H7 (cell line): Measurements from ENCODE around the gene NRROS. TPM values are rescaled to one million over a fixed set of nuclear protein-coding genes. Genes with fewer than 3 reads are reported as not detected.

Experiments
- DNase-seq: peaks from one replicate; pipeline ENCODE4 v3.0.0; 2012
- H3K27me3 ChIP-seq: 2 replicates; pipeline ENCODE4 v1.6.0; 2011; ENCODE audit warnings: mild to moderate bottlenecking, low read length; ENCODE audit not compliant: control insufficient read depth, insufficient read depth
- H3K36me3 ChIP-seq: replicated peaks from 2 replicates; pipeline ENCODE4 v1.5.1; 2011; ENCODE audit warnings: low read length; ENCODE audit not compliant: control insufficient read depth, insufficient read depth
- H3K4me3 ChIP-seq: 2 replicates; pipeline ENCODE4 v1.5.1; 2011; ENCODE audit warnings: low read depth, mild to moderate bottlenecking, control low read depth, low read length, moderate library complexity; ENCODE audit not compliant: insufficient read depth
- total RNA-seq: library from RNA; depleted of rRNA; stranded (reverse); fragments of >200 nt; shearing (Covaris generic); gene quantifications from 2 replicates; pipeline ENCODE4 v1.2.3, GENCODE V29; 2014; rRNA removed

Gene NRROS
- total RNA-seq, 1 experiment from 2014 or later: 5.3 TPM

GRCh38 chr3:196699749-196700148 lies 60.3 kb downstream of the NRROS start:
- H3K36me3 ChIP-seq: no peaks in the 10 kb centered on the region
- no peak overlapping the region for H3K4me3 ChIP-seq
- no peak for DNase-seq
- H3K27me3 ChIP-seq: no peaks in the 10 kb centered on the region

- Histone ChIP-seq H3K4me3 (no peak overlapping the region), H3K36me3 (no peaks in the 10 kb centered on the region), H3K27me3 (no peaks in the 10 kb centered on the region)
- no peak for DNase-seq
Measured at GRCh38 chr3:196700801-196701200, 61.3 kb downstream of the NRROS start.

GRCh38 chr3:196706327-196706726 lies 66.8 kb downstream of the NRROS start:
- H3K4me3 ChIP-seq: no peak overlapping the region
- no peaks in the 10 kb centered on the region for H3K36me3 ChIP-seq
- H3K27me3 ChIP-seq: no peaks in the 10 kb centered on the region
- DNase-seq: no peak

GRCh38 chr3:196706731-196707130 lies 67.2 kb downstream of the NRROS start:
- H3K36me3 ChIP-seq: no peaks in the 10 kb centered on the region
- no peak for DNase-seq
- H3K4me3 ChIP-seq: no peak overlapping the region
- H3K27me3 ChIP-seq: no peaks in the 10 kb centered on the region

GRCh38 chr3:196707566-196707965 lies 68.1 kb downstream of the NRROS start:
- no peak for DNase-seq
- H3K36me3 ChIP-seq: no peaks in the 10 kb centered on the region
- no peaks in the 10 kb centered on the region for H3K27me3 ChIP-seq
- H3K4me3 ChIP-seq: no peak overlapping the region

GRCh38 chr3:196708467-196708866 lies 69.0 kb downstream of the NRROS start:
- DNase-seq: no peak
- H3K27me3 ChIP-seq: no peaks in the 10 kb centered on the region
- no peak overlapping the region for H3K4me3 ChIP-seq
- H3K36me3 ChIP-seq: no peaks in the 10 kb centered on the region

Other genes with a start within 250 kb of the NRROS start
- gene UBXN7, start 207.3 kb upstream of the NRROS start, total RNA-seq: 14.4 and 23.2 TPM in 2 replicates
- gene RNF168, start 135.9 kb upstream of the NRROS start, total RNA-seq: 30.1 and 50.3 TPM in 2 replicates
- gene SMCO1, start 124.3 kb upstream of the NRROS start, total RNA-seq: not detected in 2 replicates
- gene WDR53, start 71.1 kb upstream of the NRROS start, total RNA-seq: 10.1 and 10.8 TPM in 2 replicates
- gene FBXO45, start 71.0 kb upstream of the NRROS start, total RNA-seq: 15.6 and 19.1 TPM in 2 replicates
- 1.8 and 3.7 TPM in 2 replicates for gene CEP19, start 72.6 kb downstream of the NRROS start, total RNA-seq
- 18.0 and 25.9 TPM in 2 replicates for gene PIGX, start 72.7 kb downstream of the NRROS start, total RNA-seq
- gene PAK2, start 100.2 kb downstream of the NRROS start, total RNA-seq: 20.0 and 32.0 TPM in 2 replicates
- gene SENP5, start 228.2 kb downstream of the NRROS start, total RNA-seq: 25.3 and 30.2 TPM in 2 replicates